Measurements from ENCODE around the gene RALBP1. TPM values are rescaled to one million over a fixed set of nuclear protein-coding genes. Genes with fewer than 3 reads are reported as not detected.

Gene RALBP1
- total RNA-seq, 1 experiment from 2014 or later, result 66.2 TPM

- no peak overlapping the region for H3K4me3 ChIP-seq (replicated peaks in 1 of 2; ENCODE audit: low read depth in 1 of 2, low read length in 2 of 2)
- no peaks in the 10 kb centered on the region for H3K36me3 ChIP-seq (ENCODE audit: control insufficient read depth in 1 of 2, insufficient read depth in 2 of 2, low read length in 2 of 2)
- no peaks in the 10 kb centered on the region for H4K20me1 ChIP-seq (ENCODE audit: insufficient read depth)
- ChIA-PET RAD21 (ENCODE audit: low non-redundant PET in 1 of 2, low total read pairs in 2 of 2, uncharacterized antibody in 2 of 2, unreplicated experiment in 2 of 2) (no interaction called here), CTCF (no interaction called here), POLR2A (no interaction called here)
- no peaks in the 10 kb centered on the region for H3K9me2 ChIP-seq (ENCODE audit: insufficient read depth)
- no peaks in the 10 kb centered on the region for H3K79me2 ChIP-seq (ENCODE audit: insufficient read depth, low read length)
- no TSS peak for BruUV-seq (replicated peaks)
- H3K9ac ChIP-seq (ENCODE audit: low read length), result no peak overlapping the region
- no peak overlapping the region for H3K4me2 ChIP-seq (ENCODE audit: low read length)
- H3K27me3 ChIP-seq (ENCODE audit: insufficient read depth, low read length), result no peaks in the 10 kb centered on the region
- H3K9me3 ChIP-seq (ENCODE audit: control insufficient read depth in 1 of 2, insufficient read depth in 1 of 2, low read depth in 1 of 2, low read length in 2 of 2), result no peaks in the 10 kb centered on the region
- H2AFZ ChIP-seq (ENCODE audit: low read depth, low read length, poor library complexity, severe bottlenecking), result peak overlapping the region; percentile 35
- no peak overlapping the region for H3K27ac ChIP-seq (ENCODE audit: low read depth, low read length)
- TF ChIP-seq POLR2A (IDR thresholded peaks at IDR 0.05; ENCODE audit: borderline replicate concordance, extremely low read depth, insufficient read depth, insufficient read length), result no peak
- no peak for TF ChIP-seq REST (IDR thresholded peaks at IDR 0.05; ENCODE audit: low read depth)
- no peaks in the 10 kb centered on the region for H3K4me1 ChIP-seq (ENCODE audit: control insufficient read depth in 1 of 2, insufficient read depth in 2 of 2, low read length in 2 of 2)
- ATAC-seq, result no peak
- DNase-seq (ENCODE audit: low read depth, low spot score), result no peak
- intact Hi-C loops (cut with micrococcal nuclease), result no loop called here
Observed at GRCh38 chr18:9437672-9438071, 37.6 kb upstream of the RALBP1 start.

GRCh38 chr18:9441061-9441460, 34.3 kb upstream of the RALBP1 start:
- no peak for ATAC-seq
- Histone ChIP-seq H3K36me3 (ENCODE audit: control insufficient read depth in 1 of 2, insufficient read depth in 2 of 2, low read length in 2 of 2) (no peaks in the 10 kb centered on the region), H3K27ac (ENCODE audit: low read depth, low read length) (no peak overlapping the region), H3K4me1 (ENCODE audit: control insufficient read depth in 1 of 2, insufficient read depth in 2 of 2, low read length in 2 of 2) (no peaks in the 10 kb centered on the region), H3K9me3 (ENCODE audit: control insufficient read depth in 1 of 2, insufficient read depth in 1 of 2, low read depth in 1 of 2, low read length in 2 of 2) (no peaks in the 10 kb centered on the region), H3K9ac (ENCODE audit: low read length) (no peak overlapping the region), H3K4me3 (replicated peaks in 1 of 2; ENCODE audit: low read depth in 1 of 2, low read length in 2 of 2) (no peak overlapping the region), H4K20me1 (ENCODE audit: insufficient read depth) (no peaks in the 10 kb centered on the region), H3K9me2 (ENCODE audit: insufficient read depth) (no peaks in the 10 kb centered on the region), H3K79me2 (ENCODE audit: insufficient read depth, low read length) (no peaks in the 10 kb centered on the region), H3K4me2 (ENCODE audit: low read length) (no peak overlapping the region), H2AFZ (ENCODE audit: low read depth, low read length, poor library complexity, severe bottlenecking) (no peak overlapping the region), H3K27me3 (ENCODE audit: insufficient read depth, low read length) (no peaks in the 10 kb centered on the region)
- intact Hi-C loops (cut with micrococcal nuclease), result no loop called here
- DNase-seq (ENCODE audit: low read depth, low spot score), result no peak
- ChIA-PET CTCF (interaction anchor here (0.6 kb wide), 1 partner anchor 11 kb away, joined by 3 read pairs; no protein-coding TSS in a partner anchor), POLR2A (no interaction called here), RAD21 (ENCODE audit: low non-redundant PET in 1 of 2, low total read pairs in 2 of 2, uncharacterized antibody in 2 of 2, unreplicated experiment in 2 of 2) (no interaction called here)
- no TSS peak for BruUV-seq (replicated peaks)
- no peak for TF ChIP-seq CBX3 (IDR thresholded peaks at IDR 0.05; ENCODE audit: low read depth)
- no peak for TF ChIP-seq SRF (IDR thresholded peaks at IDR 0.05; ENCODE audit: low read depth)
- TF ChIP-seq TCF7L2 (IDR thresholded peaks at IDR 0.05; ENCODE audit: borderline replicate concordance, extremely low read depth, insufficient read depth, insufficient read length), result no peak
- no peak for TF ChIP-seq REST (IDR thresholded peaks at IDR 0.05; ENCODE audit: low read depth)
- TF ChIP-seq, protein P1, sequence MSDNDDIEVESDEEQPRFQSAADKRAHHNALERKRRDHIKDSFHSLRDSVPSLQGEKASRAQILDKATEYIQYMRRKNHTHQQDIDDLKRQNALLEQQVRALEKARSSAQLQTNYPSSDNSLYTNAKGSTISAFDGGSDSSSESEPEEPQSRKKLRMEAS (IDR thresholded peaks at IDR 0.05), result no peak
- no peak for TF ChIP-seq EGR1 (IDR thresholded peaks at IDR 0.05; ENCODE audit: low read depth)
- TF ChIP-seq JUND (IDR thresholded peaks at IDR 0.05), result no peak
